ENCODE data around the gene C2CD2.
"Not testable (repeated sequence)": the region's sequence is repeated elsewhere in the genome, so short reads cannot be mapped to it uniquely, and the experiment has no call there.

The C2CD2 gene

GRCh38 chr21:41953831-41954653 is at the start of gene C2CD2:
Gene C2CD2, minus strand, starts transcription at chr21:41954018. Its CDS starts 370 bp downstream, at chr21:41953648.
- no peak for DNase-seq

DNA sequence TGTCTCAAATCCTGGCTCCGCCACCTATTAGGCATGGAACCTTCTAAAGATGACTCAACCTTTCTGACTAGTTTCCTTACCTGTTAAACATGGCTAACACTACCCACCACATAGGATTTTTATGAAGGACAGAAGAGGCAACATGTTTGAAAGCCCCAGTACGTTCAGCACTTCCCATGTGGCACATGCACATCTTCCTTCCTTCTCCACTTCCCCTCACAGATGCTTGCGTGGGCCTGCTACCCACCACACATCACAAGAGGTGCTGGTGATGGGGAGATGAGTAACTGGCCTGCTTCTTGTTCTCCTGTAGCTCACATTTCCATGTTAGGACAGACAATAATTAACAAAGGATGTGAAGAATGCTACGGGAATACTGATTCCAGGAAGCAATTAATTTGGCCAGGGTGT is 49.2 kb upstream of the C2CD2 start:
- no peak for DNase-seq

DNA sequence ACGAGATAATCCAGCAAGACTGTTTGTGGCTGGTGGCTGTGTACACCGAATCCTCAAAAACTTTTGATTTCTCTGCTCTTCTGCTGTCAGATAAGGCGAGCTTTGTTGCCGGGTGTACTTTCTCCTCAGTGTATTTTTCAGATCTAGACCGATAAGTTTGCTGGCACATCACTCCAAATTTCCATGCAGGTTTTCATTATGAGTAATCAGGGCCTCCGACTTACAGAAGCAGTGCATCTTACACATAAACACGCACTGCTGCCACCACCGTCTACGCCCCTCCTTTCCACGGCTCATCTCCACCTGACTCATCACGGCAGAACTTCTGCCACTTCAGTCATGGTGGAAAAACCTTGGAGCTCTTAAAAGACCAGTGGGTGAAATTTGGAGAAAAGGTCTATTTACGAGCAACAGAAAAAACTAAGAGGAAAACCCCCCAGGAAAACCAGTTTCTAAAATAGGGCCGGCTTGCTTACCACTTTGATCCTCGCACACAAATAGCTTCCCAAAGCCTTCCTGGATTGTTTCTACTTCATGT is 48.7 kb upstream of the C2CD2 start:
- no peak for DNase-seq

DNA sequence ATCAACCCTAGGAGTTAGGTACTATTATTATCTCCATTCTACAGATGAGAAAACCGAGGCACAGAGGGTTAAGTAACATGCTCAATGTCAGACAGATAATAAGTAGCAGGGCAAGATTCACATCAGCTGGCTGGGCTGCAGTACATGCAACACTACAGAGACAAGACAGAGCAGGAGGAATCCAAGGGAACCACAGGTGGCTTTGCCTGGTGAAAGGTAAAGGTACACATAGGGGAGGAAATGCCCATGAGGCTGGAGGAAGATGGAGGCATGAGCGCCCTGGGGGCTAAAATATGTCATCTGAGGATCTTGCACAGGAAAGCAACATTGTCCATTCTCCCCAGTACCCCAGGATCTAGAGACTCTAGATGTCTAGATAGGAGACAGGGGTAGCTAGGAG is 48.0 kb upstream of the C2CD2 start:
- no peak for DNase-seq

- no peak for DNase-seq
These were observed 47.1 kb upstream of the C2CD2 start for GRCh38 chr21:42000908-42001307.

DNA sequence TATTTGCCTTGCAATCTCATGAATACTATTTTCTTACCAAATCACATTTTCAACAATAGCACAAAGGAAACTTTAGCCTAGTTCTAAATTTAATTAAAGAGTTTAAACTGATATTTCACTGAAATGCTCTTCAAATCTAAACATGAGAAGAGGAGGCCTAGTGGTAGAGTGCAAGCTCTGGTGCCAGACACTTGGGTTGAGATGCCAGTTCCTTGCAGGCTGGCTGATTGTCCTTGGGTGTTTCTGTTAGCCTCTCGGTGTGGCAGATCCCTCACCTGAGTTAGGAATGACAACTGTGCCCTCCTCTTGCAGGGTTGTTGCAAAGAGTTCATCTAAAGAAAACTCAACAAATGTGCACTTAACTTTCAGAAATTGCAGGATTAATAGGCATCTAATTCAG is 43.8 kb upstream of the C2CD2 start:
- no peak for DNase-seq

- no peak for DNase-seq
These were observed 41.8 kb upstream of the C2CD2 start for GRCh38 chr21:41995577-41995976.

DNA sequence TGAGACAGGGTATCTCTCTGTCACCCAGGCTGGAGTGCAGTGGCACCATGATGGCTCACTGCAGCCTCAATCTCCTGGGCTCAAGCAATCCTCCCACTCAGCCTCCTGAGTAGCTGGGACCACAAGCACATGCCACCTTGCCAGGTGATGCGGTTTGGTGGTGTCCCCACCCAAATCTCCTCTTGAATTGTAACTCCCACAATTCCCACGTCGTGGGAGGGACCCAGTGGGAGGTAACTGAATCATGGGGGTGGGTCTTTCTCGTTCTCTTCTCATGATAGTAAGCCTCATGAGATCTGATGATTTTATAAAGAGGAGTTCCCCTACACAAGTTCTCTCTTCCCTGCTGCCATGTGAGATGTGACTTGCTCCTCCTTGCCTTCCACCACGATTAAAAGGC is 40.8 kb upstream of the C2CD2 start:
- not testable (repeated sequence) for DNase-seq

- DNase-seq = no peak
These were observed 39.9 kb upstream of the C2CD2 start for GRCh38 chr21:41993744-41994143.

DNA sequence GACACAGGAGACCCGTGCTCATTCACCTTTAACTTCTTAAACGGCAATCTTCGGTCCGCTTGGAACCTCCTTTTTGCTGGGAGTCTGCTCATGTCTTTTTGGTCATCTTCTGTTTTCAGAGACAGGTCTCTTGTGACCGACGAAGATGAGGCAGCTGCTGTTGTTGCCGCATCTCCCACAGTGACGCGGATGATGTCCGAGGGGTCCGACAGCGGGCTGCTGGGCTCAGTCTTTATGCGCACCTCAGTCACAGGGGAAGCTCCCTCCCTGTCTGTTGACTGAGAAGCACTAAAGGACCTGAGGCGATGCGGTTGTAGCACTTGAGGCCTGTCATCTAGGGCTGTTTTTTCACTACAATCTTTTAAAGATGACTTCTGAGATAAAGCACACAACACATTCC is 38.8 kb upstream of the C2CD2 start:
- DNase-seq = no peak

DNA sequence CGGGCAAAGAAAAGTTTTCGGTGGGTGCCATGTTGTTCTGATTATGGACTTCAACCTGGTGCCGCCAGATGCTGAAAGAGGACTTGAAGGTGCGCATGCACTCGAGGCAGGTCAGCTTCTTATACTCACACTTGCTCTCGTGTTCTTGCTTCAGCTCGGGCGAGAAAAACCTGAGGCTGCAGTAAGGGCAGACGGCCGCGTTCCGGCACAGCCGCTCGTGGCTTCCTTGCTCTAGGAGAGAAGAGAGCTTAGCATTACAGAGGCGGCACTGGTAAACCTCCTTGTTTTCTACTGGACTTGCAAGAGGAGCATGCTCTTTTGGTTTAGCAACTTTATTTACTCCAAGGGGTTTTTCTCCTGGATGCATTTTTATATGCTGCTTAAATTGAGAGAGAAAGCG is 37.8 kb upstream of the C2CD2 start:
- no peak for DNase-seq

DNA sequence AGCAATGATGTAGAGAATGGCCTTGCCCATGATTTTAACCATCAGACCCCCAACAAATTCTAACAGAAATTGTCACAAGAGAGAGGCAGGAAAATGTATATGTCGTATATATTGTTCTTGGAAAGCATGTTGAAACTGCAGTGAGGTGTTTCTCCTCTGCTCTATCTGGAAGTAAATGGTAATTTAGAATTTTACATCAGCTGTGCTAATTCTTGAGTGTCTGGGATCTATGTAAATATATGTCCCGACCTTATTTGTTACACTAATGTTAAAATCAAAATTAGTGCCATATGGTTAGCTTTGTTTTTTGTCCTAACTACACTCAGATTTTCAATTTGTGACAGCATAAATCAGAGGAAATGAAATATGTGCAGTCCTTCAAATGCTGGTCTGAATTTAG is 35.9 kb upstream of the C2CD2 start:
- no peak for DNase-seq

DNA sequence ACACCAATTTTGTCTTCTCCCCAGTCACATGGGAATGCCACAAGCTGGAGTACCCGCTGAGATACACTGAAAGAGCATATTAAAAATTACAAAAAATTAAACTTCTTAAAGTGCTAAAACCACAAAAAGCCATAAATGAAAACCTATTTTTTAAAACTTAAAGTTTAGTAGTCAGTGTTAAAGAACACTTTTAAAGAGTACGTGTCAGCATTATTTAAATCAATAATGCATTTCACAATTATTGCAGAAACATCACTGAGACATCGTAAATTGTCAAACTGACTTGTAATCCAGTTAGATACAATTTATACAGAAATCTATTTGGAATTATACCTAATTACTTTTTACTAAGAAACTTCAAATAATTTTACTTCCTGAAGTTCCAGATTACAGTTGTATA is 33.5 kb upstream of the C2CD2 start:
- DNase-seq = no peak

DNA sequence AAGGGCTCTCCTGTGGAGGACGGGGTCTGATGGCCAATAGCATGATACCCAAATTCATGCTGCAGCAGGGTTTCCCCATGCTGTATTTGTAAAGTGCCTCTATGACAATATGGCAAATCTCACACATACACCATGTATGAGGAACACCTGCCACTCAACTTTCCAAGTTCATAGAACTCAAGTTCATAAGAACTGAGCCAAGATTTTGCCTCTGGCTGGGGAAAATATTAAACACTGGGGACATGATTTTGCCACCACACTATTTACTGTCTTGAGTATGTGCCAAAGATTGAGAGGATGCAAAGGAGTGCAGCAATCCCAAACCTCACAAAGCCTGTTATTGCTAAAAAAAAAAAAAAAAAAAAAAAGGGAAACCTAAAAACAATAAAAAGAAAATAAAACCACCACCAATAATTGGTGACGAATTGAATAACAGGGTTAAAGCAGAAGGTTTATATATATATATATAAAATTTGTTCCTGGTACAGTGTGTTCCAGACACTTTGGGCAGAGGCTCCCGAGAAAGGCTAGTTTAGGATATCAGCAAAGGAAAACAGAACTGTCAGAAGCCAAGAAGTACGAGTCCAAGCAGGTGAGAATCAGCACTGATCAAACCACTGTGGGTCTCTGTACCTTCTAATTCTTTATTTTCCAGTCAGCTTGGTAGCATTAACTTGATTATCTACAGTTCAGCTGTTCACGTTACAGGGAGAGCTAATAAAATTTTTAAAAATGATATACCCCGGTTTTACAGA is 32.0 kb upstream of the C2CD2 start:
- no peak for DNase-seq

- no peak for DNase-seq
These were observed 29.4 kb upstream of the C2CD2 start for GRCh38 chr21:41983229-41983628.

DNA sequence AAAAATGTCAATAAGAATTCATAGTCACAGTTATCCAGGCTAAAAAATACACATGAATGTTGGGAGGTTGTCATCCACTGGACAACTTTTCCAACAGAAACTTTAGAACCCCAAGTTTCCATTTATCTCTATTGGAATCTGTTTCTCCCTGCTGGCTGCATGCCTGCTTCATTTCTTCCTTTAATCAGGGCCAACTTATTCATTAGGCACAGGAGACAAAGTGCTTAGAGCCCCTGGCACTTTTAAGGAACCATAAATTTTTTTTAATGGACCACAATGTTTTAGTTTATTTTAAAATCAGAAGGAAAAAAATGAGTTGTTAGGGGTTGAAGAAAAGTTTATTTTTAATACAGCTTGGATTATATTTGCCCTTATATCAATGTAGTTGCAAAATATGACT is 26.7 kb upstream of the C2CD2 start:
- no peak for DNase-seq

DNA sequence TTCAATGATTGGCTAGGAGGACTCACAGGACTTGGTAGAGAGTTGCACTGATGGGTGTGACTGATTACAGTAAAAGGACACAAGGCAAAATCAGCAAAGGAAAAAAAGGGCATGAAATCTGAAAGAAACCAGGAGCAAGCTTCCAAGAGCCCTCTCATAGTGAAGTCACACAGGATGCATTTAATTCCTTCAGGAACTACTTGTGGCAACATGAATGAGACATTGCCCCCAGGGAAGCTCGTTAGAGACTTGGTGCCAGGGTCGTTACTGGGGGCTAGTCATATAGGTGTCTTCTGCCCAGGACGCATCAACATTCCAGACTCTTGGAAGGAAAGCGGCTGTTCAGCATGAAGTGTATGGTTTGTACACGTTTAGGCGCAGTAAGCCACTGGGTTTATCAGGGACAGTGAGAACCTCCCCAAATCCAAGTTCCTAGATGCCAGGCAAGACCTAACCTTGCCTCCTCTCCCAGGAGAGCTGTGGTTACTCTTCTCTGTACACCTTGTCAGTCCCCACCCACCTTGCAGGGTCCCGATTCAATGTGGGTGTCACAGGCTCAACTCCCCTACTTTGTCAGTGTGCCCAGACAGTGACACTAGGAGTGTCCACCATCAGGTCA is 26.0 kb upstream of the C2CD2 start:
- DNase-seq = no peak

DNA sequence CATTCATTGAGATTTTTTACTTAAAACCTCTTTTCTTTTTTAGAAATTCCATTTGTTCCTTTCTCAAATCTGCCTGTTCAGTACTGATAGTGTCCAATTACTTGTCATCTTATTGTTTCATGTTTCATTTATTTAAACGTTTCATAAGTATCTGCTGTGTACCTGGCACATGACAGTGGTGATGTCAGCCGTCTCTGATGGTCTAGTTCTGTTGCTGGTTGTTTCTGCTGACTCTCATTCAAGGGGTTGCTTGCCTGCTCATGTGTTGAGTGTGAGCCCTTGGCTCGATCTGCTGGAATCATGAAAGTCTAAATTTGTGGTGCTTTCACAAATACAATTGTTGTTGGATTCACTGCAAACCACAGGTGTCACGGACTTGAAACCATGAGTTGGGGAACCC is 25.5 kb upstream of the C2CD2 start:
- DNase-seq = no peak

GRCh38 chr21:41977034-41977950 is 23.5 kb upstream of the C2CD2 start:
- no peak for DNase-seq

DNA sequence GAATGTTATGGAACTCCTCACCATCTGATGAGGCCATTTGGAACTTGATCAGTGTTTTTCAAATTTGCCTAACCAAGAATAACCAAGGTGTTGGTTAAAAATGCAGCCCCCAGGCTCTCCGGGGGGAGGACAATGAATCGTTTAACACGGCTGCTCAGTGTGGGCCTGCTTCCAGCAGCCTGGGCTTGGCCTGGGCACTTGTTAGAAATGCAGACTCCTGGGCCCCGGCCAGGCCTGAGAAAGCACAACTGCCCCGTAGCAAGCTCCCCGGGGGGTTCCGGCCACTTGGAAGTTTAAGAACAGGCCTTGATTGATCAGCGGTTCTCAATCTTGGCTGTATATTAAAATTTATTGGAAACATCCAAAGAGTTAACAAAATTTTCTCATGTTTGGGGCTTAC is 22.8 kb upstream of the C2CD2 start:
- DNase-seq = no peak

DNA sequence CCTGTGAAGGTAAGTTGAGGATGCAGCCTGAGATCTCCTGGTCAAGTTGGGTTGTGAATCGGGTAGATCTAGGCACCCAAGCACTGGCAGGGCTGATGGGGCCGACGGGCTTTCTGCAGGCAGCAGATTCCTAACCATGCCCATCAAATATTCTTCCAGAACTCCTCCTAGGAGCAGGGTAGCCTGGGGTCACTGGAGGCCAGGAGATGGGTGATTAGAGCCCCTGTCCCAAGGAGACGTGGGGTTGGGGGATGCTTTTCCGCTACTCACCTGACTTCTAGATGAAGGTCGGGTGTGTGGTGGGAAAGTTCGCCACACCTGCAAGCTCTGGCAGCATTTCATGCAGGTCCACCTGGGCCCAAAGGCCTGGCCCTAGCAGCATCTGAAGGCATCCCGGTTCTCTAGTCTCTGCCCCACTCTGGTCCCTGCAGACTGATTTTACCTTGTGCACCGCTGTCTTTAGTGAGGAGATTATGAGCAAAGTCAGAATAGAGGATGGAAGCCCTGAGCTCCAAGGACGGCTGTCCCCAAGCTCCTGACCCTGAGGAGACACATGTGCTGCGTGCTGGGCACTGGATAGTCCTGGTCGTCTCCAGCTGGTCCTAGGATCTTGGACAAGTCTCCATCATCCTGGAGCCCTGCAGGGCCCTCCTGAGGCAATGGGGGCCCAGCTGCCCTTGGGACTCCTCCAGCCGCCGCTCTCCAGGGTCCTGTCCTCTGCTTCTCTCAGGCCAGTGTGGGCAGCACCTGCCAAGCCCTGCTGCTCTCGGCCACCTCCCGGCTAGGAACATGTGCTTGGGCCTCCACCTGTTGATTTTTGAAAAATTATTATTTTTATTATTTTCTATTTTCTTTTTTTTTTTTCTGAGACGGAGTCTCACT is 21.8 kb upstream of the C2CD2 start:
- no peak for DNase-seq

DNA sequence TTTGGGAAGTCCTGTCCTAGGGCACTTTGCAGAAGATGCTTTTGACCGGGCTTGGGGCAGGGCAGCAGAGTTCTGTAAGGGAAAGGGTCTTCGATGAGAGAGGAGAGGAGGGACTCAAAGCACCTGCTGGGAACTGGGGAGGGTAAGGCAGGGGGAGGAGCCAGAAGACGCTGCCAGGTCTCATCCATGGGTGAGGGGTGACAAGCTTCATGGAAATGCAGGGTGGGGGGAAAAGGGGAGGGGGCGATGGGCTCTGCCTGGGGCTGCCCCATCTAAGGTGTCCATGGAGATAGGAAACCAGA is 20.9 kb upstream of the C2CD2 start:
- no peak for DNase-seq

All from NCI-H2029 (cell line).